NCI-H460 (cell line): ENCODE data around the gene TSC22D2. TPM values are rescaled to one million over a fixed set of nuclear protein-coding genes. Genes with fewer than 3 reads are reported as not detected.

ENCODE experiments used
- DNase-seq: peaks from one replicate; pipeline ENCODE4 v3.0.0-alpha.2; 2016; ENCODE audit warnings: low read depth; ENCODE audit errors: extremely low read depth
- polyA plus RNA-seq: library from polyadenylated mRNA; depleted of rRNA; stranded (reverse); fragments of >200 nt; gene quantifications from 2 replicates; pipeline ENCODE4 v1.2.3, GENCODE V29; 2014; cell fraction: nucleus; rRNA removed
- total RNA-seq: library from RNA; depleted of rRNA; stranded (reverse); fragments of >200 nt; shearing (Covaris generic); gene quantifications from 2 replicates; pipeline ENCODE4 v1.2.3, GENCODE V29; 2014; rRNA removed

Gene TSC22D2
- 5.1 and 5.7 TPM in 2 replicates for total RNA-seq
- 4.0 and 5.6 TPM in 2 replicates for polyA plus RNA-seq

- peak; percentile 83 for DNase-seq
Measured at GRCh38 chr3:150408221-150409124, at the start of gene TSC22D2. Gene TSC22D2, plus strand, starts transcription at chr3:150408298. Its CDS starts 1,053 bp downstream, at chr3:150409351.

- no peak for DNase-seq
Measured at GRCh38 chr3:150359381-150359780, 48.7 kb upstream of the TSC22D2 start.

GRCh38 chr3:150360966-150361365, 47.1 kb upstream of the TSC22D2 start:
- DNase-seq, result no peak

- no peak for DNase-seq
Measured at GRCh38 chr3:150362515-150363302, 45.4 kb upstream of the TSC22D2 start.

GRCh38 chr3:150363420-150363819, 44.7 kb upstream of the TSC22D2 start:
- no peak for DNase-seq

- DNase-seq, result no peak
Measured at GRCh38 chr3:150365132-150365604, 42.9 kb upstream of the TSC22D2 start.

GRCh38 chr3:150367757-150368156, 40.3 kb upstream of the TSC22D2 start:
- no peak for DNase-seq

GRCh38 chr3:150370122-150370602, 37.9 kb upstream of the TSC22D2 start:
- peak; percentile 88 for DNase-seq

GRCh38 chr3:150370999-150371398, 37.1 kb upstream of the TSC22D2 start:
- DNase-seq, result no peak

- peak; percentile 91 for DNase-seq
Measured at GRCh38 chr3:150371741-150372254, 36.3 kb upstream of the TSC22D2 start.

- no peak for DNase-seq
Measured at GRCh38 chr3:150372320-150372719, 35.8 kb upstream of the TSC22D2 start.

- no peak for DNase-seq
Measured at GRCh38 chr3:150372722-150373121, 35.4 kb upstream of the TSC22D2 start.

- no peak for DNase-seq
Measured at GRCh38 chr3:150373234-150373875, 34.7 kb upstream of the TSC22D2 start.

- no peak for DNase-seq
Measured at GRCh38 chr3:150374975-150375374, 33.1 kb upstream of the TSC22D2 start.

GRCh38 chr3:150376001-150376848, 31.9 kb upstream of the TSC22D2 start:
- DNase-seq, result no peak

GRCh38 chr3:150377601-150378300, 30.3 kb upstream of the TSC22D2 start:
- no peak for DNase-seq

- DNase-seq, result no peak
Measured at GRCh38 chr3:150378301-150378748, 29.8 kb upstream of the TSC22D2 start.

GRCh38 chr3:150379469-150379868, 28.6 kb upstream of the TSC22D2 start:
- no peak for DNase-seq
